Measurements from ENCODE around the gene CPA5.
"Not testable (repeated sequence)": the region's sequence is repeated elsewhere in the genome, so short reads cannot be mapped to it uniquely, and the experiment has no call there.

DNA sequence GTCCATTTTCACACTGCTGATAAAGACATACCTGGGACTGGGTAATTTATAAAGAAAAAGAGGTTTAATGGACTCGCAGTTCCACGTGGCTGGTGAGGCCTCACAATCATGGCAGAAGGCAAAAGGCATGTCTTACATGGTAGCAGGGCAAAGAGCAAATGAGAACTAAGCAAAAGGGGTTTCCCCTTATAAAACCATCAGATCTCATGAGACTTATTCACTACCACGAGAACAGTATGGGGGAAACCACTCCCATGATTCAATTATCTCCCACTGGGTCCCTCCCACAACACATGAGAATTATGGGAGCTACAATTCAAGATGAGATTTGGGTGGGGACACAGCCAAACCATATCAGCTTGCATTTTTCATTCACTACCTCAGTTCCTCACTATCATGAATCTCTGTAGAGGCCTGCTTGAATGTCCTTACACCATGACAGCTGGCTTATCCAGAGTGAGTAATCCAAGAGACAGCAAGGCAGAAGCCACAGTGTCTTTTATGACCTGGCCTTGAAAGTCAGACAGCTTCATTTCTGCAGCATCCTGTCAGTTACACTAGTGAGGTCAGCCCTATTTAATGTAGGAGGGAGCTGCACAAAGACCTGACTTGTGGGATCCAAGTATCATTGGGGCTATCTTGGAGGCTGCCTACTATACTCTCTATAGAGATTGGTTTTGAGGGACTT, 22.9 kb upstream of the CPA5 start:
- TF ChIP-seq, protein P1, sequence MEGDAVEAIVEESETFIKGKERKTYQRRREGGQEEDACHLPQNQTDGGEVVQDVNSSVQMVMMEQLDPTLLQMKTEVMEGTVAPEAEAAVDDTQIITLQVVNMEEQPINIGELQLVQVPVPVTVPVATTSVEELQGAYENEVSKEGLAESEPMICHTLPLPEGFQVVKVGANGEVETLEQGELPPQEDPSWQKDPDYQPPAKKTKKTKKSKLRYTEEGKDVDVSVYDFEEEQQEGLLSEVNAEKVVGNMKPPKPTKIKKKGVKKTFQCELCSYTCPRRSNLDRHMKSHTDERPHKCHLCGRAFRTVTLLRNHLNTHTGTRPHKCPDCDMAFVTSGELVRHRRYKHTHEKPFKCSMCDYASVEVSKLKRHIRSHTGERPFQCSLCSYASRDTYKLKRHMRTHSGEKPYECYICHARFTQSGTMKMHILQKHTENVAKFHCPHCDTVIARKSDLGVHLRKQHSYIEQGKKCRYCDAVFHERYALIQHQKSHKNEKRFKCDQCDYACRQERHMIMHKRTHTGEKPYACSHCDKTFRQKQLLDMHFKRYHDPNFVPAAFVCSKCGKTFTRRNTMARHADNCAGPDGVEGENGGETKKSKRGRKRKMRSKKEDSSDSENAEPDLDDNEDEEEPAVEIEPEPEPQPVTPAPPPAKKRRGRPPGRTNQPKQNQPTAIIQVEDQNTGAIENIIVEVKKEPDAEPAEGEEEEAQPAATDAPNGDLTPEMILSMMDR (IDR thresholded peaks at IDR 0.05; ENCODE audit: insufficient read depth, low read length), result not testable (repeated sequence)
- not testable (repeated sequence) for TF ChIP-seq POLR2AphosphoS5 (IDR thresholded peaks at IDR 0.05; ENCODE audit: low read depth)
- TF ChIP-seq, protein P2, sequence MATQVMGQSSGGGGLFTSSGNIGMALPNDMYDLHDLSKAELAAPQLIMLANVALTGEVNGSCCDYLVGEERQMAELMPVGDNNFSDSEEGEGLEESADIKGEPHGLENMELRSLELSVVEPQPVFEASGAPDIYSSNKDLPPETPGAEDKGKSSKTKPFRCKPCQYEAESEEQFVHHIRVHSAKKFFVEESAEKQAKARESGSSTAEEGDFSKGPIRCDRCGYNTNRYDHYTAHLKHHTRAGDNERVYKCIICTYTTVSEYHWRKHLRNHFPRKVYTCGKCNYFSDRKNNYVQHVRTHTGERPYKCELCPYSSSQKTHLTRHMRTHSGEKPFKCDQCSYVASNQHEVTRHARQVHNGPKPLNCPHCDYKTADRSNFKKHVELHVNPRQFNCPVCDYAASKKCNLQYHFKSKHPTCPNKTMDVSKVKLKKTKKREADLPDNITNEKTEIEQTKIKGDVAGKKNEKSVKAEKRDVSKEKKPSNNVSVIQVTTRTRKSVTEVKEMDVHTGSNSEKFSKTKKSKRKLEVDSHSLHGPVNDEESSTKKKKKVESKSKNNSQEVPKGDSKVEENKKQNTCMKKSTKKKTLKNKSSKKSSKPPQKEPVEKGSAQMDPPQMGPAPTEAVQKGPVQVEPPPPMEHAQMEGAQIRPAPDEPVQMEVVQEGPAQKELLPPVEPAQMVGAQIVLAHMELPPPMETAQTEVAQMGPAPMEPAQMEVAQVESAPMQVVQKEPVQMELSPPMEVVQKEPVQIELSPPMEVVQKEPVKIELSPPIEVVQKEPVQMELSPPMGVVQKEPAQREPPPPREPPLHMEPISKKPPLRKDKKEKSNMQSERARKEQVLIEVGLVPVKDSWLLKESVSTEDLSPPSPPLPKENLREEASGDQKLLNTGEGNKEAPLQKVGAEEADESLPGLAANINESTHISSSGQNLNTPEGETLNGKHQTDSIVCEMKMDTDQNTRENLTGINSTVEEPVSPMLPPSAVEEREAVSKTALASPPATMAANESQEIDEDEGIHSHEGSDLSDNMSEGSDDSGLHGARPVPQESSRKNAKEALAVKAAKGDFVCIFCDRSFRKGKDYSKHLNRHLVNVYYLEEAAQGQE (IDR thresholded peaks at IDR 0.05; ENCODE audit: insufficient replicate concordance, low read depth), result not testable (repeated sequence)
